UCSD-AML1 (cell line): ENCODE data around the gene PITPNB.

Source experiments
- DNase-seq: peaks from one replicate; lab custom pipeline; 2025; ENCODE audit not compliant: unreplicated experiment; lab: John Stamatoyannopoulos, UW

The PITPNB gene

DNA sequence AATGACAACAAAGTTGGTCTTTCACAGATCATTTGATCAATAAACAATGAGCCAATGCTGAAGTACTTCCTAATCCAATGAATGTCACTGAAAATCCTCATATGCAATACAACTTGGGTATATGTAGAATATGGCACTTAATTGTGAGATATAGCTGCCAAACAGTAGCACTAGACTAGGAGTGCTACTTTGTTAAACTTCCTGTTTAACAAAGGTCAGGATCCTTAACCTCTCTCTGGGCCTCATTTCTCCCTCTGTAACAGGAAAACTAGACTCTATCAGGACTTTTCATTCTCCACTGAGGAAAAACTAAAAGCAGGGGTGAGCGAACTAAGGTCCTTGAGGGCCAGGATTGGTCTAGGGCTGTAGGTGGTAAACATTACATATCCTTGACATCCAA, 56.1 kb downstream of the PITPNB start:
- no peak for DNase-seq

DNA sequence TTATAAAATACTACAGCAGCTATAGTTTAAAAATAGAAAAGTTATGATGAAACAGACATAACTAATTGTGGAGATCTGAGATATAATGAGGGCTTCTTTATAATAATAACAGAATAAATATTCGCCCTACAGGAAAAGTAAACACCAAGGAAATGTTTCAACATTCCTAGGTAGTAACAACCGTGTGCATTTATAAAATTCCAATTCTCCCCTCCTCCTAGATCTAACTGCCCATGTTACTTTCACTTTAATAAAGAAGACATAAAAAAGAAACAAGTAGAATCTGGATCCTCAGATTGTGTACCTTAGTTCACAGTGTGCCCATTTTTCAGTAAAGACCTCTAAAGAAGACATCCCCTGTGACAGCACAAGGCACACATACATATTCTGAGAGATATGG, 59.7 kb downstream of the PITPNB start:
- DNase-seq: no peak

- no peak for DNase-seq
These were observed 60.4 kb downstream of the PITPNB start for GRCh38 chr22:27858626-27859025.

GRCh38 chr22:27857443-27857842, 61.6 kb downstream of the PITPNB start:
- no peak for DNase-seq

DNA sequence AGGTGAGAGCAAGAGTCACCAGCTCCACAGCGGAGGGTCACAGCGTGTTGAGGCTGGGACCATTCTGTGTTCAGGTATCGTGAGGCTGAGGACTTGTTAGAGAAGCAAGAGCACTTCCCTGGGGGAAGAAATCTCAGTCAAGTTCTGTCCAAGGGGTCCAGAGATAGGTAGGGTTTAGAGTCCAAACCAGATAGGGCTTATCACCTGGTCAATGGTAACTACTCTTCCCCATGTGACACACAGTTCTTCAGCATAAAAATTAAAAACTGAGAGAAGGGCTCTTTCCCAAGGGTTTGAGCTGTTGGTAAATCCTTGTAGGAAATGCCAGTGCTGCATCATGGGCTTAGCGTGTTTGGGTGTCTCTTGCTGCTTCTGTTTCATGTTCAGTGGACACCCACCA, 62.7 kb downstream of the PITPNB start:
- no peak for DNase-seq

DNA sequence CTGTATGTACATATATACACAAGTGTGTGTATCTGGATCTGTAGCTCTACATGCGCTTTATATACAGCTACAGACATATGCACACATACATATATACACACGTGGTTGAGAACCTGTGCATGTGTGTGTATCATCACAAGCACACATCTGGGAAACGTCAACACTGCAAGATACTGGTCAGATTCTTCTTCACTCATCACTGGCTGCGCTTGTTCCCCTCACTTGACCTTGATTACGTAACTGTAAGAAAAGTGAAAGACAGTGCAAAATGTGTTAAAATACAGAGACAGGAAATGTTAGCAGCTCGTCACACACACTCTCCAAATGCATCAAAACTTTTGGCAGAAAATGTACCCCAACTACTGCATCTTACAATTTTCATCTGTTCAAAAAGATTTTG, 65.6 kb downstream of the PITPNB start:
- no peak for DNase-seq

- no peak for DNase-seq
These were observed 66.9 kb downstream of the PITPNB start for GRCh38 chr22:27851974-27852746.

DNA sequence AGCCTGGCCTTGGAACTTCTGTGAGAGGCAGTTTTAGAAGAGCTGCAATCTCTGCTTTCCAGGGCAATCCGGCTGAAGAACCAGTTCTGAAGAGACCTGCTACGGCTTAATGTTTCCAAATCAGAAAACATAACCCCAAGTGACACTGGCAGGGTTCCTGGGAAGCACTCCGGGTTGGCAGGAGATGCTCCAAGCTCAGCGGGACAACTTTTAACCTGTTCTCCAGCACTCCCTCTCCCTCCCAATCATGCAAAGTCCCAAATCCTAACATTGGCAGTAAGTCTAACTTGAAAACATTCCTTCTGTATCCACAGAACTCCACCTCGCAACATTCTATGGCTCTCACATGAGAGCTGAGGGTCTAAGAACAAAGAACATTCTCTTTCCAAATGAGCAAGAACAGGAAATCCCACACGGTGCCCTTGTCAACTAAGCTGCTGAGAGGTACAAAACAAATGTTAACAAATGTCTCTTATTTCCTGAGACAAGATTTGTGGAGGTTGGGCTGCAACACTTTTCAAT, 69.0 kb downstream of the PITPNB start:
- no peak for DNase-seq

- no peak for DNase-seq
These were observed 71.1 kb downstream of the PITPNB start for GRCh38 chr22:27848005-27848404.

GRCh38 chr22:27846910-27847309, 72.1 kb downstream of the PITPNB start:
- DNase-seq: no peak

DNA sequence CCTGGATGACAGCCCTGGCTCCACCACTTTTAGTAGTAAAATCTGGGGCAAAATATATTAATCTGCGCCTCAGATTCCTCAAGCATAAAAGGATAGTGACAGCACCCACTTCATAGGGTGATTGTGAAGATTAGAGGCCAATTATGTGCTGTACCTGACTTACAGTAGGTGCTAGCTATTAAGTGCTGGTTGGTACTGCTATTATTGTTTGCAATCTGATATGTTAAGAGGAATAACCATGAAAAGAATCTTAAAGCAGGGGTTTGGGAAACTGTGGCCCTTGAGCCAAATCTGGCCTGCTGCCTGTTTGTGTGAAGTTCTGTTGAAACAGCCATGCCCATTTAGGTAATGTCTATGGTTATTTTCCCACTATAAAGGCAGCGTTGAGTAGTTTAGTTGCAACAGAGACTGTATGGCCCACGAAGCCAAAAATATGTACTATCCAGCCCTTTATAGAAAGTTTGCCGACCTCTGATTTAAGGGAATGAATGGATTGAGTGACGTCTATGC, 72.8 kb downstream of the PITPNB start:
- no peak for DNase-seq

DNA sequence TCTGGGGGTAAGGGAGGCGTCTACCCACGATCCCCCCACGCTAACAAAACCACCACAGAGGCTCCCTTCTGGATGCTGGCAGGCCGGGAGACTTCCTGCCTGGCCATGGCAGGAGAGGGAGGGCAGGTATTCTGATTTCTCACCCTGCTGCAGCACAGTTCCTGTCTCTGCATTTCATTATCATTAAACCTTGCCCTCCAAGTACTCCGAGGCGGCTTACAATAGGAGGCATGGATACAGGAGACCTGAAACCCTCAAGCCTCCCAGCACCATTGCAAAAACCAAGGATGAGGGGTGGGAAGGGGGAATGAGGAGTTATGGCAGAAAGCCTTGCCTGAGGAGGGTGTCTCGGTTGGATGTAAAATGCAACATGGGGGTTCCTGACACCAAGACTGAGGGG, 73.4 kb downstream of the PITPNB start:
- no peak for DNase-seq

DNA sequence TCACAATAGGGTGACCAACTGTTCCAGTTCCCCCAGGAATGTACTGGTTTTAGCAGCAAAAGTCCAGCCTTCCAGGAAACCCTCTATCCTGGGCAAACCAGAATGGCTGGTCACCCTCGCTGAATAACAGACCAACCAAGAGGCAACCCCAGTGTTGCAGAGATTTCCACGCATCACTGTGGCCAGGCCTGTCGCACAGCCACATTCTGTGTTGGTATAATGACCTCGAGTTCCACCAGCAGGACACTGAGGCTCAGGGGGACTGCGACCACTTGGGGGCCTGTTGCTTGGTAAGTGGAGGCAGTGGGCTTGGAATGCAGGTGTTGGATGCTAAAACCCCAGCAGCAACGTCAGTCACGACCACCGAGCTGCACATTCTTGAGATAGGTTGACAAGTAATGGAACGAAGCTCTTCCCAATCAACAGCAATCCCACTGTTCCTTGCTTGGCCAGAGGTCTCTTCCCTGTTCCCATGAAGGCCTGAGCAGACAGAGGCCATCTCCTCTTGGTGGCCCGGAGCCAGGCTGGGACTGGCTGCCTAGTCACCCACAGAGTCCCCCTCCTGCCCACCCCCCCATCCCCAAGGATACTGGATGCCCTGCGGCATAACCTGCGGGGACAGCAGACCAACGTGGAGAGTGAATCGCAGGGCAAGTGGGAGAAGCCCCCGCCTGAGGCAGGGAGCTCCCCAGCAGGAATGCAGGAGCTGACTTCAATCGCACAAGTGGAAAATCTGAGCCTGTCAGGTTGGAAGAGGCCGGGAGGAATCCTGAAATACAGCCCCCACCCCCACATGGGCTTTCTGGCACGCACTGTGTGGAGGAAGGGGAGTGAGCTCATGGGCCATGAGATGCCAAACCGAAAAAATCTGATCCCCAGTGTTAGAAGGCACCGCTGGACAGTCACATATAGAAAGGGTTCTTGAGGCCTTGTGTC, 74.1 kb downstream of the PITPNB start:
- no peak for DNase-seq

DNA sequence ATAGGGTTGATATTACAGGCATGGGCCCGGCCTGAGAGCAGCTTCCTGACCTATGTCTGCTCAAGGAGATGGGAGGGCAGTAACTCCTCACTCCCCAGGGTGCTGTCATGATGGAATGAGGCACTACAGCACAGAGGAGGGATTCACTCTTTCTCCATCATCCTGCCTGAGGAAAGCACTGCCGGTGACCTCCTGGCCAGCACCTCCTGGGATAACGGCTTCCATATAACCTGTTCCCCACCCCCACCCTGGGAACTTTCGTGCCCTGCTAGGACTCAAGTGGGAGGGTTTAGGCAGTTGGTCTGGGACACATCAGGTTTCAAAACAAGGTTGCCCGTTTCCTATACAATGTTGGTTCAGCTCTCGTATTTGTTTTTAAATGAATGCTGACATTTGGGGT, 74.8 kb downstream of the PITPNB start:
- DNase-seq: no peak

DNA sequence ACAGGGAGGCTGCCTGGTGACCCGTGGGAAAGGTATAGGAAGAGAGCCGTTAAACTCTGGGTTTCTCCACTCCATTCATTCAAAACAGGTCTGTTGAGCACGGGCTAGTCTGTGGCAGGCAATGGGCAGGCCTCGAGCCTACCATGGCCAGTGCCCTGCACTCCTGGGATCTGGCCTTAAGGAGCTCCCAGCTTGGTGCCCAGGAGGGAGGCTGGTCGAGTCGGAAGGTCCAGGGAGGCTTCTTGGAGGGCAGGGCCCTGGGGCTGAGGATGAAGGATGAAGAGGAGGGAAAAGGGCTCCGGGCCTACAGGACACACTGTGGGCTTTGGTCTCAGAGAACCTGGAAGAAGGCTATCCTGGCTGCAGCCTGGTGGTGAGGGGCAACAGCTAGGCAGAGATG, 75.6 kb downstream of the PITPNB start:
- DNase-seq: no peak

DNA sequence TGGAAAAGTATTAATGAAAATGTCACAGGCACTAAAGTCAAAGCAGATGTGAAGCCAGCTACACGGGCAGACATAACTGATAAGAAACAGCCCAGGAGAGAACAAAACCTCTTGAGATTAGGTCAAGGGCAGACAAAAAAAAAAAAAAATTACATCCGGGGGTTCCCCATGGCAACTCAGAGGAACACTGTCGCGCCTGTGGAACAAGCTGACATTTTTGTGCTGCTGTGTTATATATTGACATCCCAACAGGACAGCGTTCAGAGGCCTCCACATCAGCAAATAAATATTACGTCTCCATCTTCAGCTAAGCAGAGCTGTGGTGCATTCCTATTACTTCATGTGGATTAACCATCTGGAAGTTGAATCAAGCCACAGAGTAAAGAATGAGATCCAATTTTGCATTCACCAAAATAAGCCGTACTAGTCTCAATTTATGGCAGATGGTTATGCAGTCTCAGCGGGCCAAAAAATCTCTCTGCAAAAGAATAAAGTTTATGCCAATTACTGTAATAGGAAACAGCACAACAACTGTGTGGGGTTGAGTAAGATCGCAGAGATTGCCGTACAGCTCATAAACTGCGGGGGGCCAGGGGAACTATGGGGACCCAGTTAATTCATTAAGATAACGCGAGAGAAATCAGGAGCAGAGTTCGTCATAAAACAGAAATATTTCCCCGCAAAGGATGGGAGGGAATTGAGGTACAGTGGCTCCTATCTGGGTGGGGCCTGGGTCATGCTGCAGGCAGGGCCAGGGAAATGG, 76.2 kb downstream of the PITPNB start:
- DNase-seq: no peak

GRCh38 chr22:27842201-27842600, 76.9 kb downstream of the PITPNB start:
- no peak for DNase-seq

- DNase-seq: no peak
These were observed 78.6 kb downstream of the PITPNB start for GRCh38 chr22:27840436-27840835.

GRCh38 chr22:27839057-27839660, 79.9 kb downstream of the PITPNB start:
- DNase-seq: no peak

DNA sequence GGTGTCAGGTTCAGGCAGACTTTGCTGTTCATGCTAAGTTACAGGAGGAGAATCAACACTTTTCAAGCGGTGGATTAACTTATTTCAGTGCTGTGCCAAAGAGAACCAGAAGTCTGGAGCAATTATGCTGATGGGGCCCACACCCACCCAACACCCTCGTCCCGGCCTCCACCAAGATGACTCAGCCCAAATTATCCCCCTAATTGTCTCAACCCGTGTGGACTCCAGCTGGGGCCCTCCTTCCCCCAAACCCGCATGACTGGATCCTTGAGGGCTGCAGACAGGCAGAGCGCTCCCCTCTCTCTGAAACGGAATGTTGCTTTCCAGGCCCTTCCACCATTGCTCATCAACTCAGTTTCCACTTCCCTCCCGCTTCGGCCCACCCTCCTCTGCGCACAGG, 82.9 kb downstream of the PITPNB start:
- DNase-seq: no peak

- DNase-seq: no peak
These were observed 83.6 kb downstream of the PITPNB start for GRCh38 chr22:27835446-27835845.
